ENCODE measurements around the gene TINCR.

GRCh38 chr19:5563008-5563431 lies 4.7 kb downstream of the TINCR start:
- TF ChIP-seq ARNT (IDR thresholded peaks at IDR 0.05) (no peak), FOXA1 (IDR thresholded peaks at IDR 0.05) (no peak), SP1 (IDR thresholded peaks at IDR 0.05) (no peak), SUZ12 (IDR thresholded peaks at IDR 0.05) (no peak), BHLHE40 (IDR thresholded peaks at IDR 0.05; ENCODE audit: borderline replicate concordance) (no peak), FOXM1 (IDR thresholded peaks at IDR 0.05; ENCODE audit: borderline replicate concordance) (no peak), NFRKB (IDR thresholded peaks at IDR 0.05) (no peak), LEF1 (IDR thresholded peaks at IDR 0.05; ENCODE audit: borderline replicate concordance) (no peak), ELF4 (IDR thresholded peaks at IDR 0.05) (no peak), TARDBP (IDR thresholded peaks at IDR 0.05) (no peak), L3MBTL2 (conservative IDR thresholded peaks at IDR 0.05) (no peak), FOXK2 (IDR thresholded peaks at IDR 0.05) (no peak), CTBP1 (IDR thresholded peaks at IDR 0.05; ENCODE audit: borderline replicate concordance) (no peak)
- TF ChIP-seq, protein P1, sequence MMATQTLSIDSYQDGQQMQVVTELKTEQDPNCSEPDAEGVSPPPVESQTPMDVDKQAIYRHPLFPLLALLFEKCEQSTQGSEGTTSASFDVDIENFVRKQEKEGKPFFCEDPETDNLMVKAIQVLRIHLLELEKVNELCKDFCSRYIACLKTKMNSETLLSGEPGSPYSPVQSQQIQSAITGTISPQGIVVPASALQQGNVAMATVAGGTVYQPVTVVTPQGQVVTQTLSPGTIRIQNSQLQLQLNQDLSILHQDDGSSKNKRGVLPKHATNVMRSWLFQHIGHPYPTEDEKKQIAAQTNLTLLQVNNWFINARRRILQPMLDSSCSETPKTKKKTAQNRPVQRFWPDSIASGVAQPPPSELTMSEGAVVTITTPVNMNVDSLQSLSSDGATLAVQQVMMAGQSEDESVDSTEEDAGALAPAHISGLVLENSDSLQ (IDR thresholded peaks at IDR 0.05), result no peak

Measured in HEK293T (cell line).